ENCODE results near the gene CMTM1. TPM values are rescaled to one million over a fixed set of nuclear protein-coding genes. Genes with fewer than 3 reads are reported as not detected.

Gene CMTM1
- total RNA-seq, result 8.8 and 9.0 TPM in 2 replicates
- long read RNA-seq, partial matches to known transcripts, result 0 of 2 reads
- long read RNA-seq, other reads (novel, unspliced or antisense), result 2 of 2 reads

DNA sequence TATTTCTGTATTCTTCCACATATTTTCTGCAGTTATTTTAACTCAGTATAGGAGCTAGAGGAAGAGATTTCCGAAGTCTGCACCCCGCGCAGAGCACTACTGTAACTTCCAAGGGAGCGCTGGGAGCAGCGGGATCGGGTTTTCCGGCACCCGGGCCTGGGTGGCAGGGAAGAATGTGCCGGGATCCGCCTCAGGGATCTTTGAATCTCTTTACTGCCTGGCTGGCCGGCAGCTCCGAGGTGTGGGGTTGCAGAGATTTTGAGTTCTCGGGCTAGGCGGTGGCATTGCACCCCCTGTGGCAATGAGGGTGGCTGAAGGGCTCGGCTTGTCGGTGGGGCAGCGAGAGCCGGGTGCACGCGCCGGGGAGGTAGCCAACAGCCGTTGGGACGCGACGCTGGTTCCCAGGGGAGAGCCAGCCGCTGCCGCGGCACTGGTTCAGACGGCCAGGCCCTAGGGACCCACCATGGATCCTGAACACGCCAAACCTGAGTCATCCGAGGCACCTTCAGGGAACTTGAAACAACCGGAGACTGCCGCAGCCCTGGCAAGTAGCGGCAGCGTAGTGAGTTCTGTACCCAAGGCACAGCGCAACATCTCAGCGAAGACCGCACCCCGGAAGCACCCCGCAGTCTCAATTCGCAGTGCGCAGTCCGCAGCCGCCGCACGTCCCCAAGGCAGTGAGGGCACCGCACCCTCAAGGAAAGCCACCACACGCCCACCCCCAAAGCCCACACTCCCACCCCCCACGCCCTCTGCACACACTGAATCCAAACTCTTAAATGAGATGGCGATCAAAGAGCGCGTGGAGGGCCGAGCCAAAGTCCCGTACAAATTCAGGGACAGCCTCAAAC, at the start of gene CMTM1:
CMTM1 (plus strand) TSS at position 389 of the 851 bp plus-strand sequence; CDS start at position 464, 75 bp downstream.
- DNase-seq (ENCODE audit: low spot score, unreplicated experiment), result no peak
- H3K4me3 Mint-ChIP-seq (ENCODE audit: low read depth), result no peak within 1 kb of the TSS
- no peak within 1 kb of the TSS for H3K27ac Mint-ChIP-seq
- H3K27me3 Mint-ChIP-seq, result no peaks in the 10 kb centered on the region
- TF ChIP-seq, protein P1, sequence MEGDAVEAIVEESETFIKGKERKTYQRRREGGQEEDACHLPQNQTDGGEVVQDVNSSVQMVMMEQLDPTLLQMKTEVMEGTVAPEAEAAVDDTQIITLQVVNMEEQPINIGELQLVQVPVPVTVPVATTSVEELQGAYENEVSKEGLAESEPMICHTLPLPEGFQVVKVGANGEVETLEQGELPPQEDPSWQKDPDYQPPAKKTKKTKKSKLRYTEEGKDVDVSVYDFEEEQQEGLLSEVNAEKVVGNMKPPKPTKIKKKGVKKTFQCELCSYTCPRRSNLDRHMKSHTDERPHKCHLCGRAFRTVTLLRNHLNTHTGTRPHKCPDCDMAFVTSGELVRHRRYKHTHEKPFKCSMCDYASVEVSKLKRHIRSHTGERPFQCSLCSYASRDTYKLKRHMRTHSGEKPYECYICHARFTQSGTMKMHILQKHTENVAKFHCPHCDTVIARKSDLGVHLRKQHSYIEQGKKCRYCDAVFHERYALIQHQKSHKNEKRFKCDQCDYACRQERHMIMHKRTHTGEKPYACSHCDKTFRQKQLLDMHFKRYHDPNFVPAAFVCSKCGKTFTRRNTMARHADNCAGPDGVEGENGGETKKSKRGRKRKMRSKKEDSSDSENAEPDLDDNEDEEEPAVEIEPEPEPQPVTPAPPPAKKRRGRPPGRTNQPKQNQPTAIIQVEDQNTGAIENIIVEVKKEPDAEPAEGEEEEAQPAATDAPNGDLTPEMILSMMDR (IDR thresholded peaks at IDR 0.05; ENCODE audit: unreplicated experiment), result no peak
- no peaks in the 10 kb centered on the region for H3K9me3 Mint-ChIP-seq (ENCODE audit: low read depth)
- H3K4me1 Mint-ChIP-seq (ENCODE audit: low read depth), result peaks cover 6% of the 10 kb centered on the region
- H3K36me3 Mint-ChIP-seq (ENCODE audit: insufficient read depth), result peaks cover 12% of the 10 kb centered on the region

- Mint-ChIP-seq H3K4me3 (ENCODE audit: low read depth) (no peak overlapping the region), H3K9me3 (ENCODE audit: low read depth) (no peaks in the 10 kb centered on the region), H3K27ac (peak overlapping the region; percentile 86), H3K27me3 (no peaks in the 10 kb centered on the region), H3K4me1 (ENCODE audit: low read depth) (peaks cover 20% of the 10 kb centered on the region), H3K36me3 (ENCODE audit: insufficient read depth) (peaks cover 13% of the 10 kb centered on the region)
- TF ChIP-seq, protein P1 (IDR thresholded peaks at IDR 0.05; ENCODE audit: unreplicated experiment), result no peak
- no peak for DNase-seq (ENCODE audit: low spot score, unreplicated experiment)
These were observed 49.8 kb upstream of the CMTM1 start for GRCh38 chr16:66516509-66516807.

DNA sequence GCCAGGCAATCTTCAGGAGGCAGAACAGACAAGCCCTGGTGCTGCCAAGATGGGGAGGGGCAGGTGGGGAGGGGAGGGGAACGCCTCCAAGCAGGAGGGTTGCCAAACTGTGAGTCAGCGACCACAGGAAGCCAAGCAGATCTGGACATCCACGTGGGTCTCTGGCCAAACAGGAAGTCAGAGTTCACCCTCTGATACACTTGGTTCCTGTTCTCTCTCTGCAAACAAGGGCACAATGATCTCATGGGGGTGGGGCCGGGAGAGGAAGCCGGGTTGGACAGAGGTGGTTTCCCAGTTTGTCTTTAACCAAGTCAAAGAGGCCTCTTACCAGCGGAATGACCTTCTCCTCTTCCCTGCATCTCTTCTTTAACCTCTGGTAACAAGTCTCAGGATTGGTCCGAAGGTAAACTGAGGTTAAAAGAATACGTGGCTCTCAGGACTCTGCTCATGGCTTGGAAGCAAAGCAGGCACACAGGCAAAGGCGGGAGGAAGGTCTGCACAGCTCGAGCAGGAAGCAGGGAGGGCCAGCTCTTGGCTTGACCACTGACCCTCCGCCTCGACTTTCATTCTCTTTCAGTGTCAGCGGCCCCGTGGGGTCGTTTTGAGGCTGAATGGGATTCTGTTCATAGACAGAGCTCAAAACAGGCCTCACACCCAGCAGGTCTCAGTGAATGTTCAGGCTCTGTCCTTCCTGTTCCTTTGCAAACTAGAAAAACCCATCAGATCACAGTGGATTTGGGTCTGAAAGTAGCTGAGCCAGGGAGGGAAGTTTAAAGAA, 49.2 kb upstream of the CMTM1 start:
- Mint-ChIP-seq H3K27ac (peak overlapping the region; percentile 96), H3K4me1 (ENCODE audit: low read depth) (peaks cover 20% of the 10 kb centered on the region), H3K9me3 (ENCODE audit: low read depth) (no peaks in the 10 kb centered on the region), H3K4me3 (ENCODE audit: low read depth) (no peak overlapping the region), H3K36me3 (ENCODE audit: insufficient read depth) (peaks cover 11% of the 10 kb centered on the region), H3K27me3 (no peaks in the 10 kb centered on the region)
- TF ChIP-seq, protein P1 (IDR thresholded peaks at IDR 0.05; ENCODE audit: unreplicated experiment), result no peak
- DNase-seq (ENCODE audit: low spot score, unreplicated experiment), result no peak

DNA sequence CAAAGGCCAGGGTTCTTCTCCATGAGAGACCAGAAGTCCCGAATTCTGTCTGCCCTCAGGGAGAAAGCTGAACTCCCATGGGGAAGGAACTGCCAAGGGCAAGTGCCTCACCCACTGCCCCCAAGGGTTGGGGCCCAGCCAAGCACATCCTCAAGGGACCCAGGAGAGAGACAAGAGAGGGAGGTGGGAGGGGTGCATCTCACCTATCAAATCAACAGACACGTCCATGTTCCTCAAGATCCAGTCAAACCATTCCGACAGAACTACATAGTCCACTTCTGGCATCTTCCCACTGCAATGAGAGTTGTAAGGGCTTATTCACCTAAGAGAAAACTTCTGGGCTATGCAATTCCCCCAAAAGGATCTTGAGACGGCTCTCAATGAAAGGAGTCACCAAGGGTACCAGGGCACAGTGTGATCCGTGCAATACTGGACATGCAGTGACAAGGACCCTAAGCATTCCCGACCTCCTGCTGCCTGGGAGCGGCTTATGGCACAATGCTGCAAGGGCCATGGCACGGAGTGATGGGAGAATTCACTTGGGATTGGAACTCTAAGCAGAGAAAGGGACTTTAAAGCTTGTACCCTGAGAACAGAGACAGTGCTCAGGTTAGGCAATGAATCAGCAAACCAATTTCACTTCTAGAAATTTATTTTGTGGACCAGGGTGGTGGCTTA, 48.5 kb upstream of the CMTM1 start:
- TF ChIP-seq, protein P1 (IDR thresholded peaks at IDR 0.05; ENCODE audit: unreplicated experiment), result no peak
- Mint-ChIP-seq H3K36me3 (ENCODE audit: insufficient read depth) (peaks cover 11% of the 10 kb centered on the region), H3K4me3 (ENCODE audit: low read depth) (no peak overlapping the region), H3K27ac (peak overlapping the region; percentile 80), H3K4me1 (ENCODE audit: low read depth) (peaks cover 20% of the 10 kb centered on the region), H3K27me3 (no peaks in the 10 kb centered on the region), H3K9me3 (ENCODE audit: low read depth) (no peaks in the 10 kb centered on the region)
- DNase-seq (ENCODE audit: low spot score, unreplicated experiment), result no peak
